T follicular helper cell (primary cell): ENCODE measurements around the gene CDKL1.

ENCODE experiments used
- DNase-seq: peaks from one replicate; pipeline ENCODE4 v3.0.0-alpha.2; 2020; ENCODE audit warnings: low read depth
- total RNA-seq, 2 experiments: gene quantifications; one replicate each; lab custom pipeline; 2026; lab: John Stamatoyannopoulos, UW

CDKL1 gene
- 5.5 to 9.4 reads per million in 2 experiments for total RNA-seq

DNA sequence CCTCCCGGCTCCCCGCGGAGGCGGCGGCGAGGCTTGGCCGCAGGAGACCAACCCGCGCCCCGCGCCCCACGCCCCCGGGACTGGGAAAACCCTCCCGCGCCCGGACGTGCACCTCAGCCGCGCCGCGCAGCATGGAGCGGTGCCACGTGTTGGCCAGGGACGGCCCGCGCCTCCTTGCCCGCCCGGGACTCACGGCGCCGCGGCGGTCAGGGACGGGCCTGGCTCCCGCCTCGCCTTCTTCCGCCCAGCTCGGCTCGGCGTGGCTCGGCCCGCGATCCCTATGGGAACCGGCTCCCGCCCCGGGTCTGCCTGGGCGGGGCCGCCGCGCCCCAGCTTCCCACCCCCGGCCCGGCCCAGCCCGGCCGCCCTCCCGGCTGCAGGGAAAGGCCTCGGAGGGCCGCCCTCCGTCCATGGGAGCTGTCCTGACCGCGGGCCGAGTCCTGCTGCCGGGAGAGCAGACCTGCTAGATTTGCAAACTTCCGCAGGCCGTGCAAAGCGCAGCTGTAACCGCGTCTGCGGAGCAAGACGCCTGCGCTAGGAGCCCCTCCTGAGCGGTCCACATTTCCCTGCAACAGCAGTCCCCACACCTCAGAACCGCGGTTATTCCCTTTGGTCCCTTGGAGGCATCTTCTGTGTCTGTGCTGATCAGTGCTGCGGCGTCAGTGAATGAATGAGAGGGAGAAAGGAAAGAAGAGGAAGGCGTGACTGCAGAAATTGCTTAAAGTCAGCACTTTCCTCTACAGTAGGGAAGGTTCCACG is at the start of gene CDKL1:
Gene CDKL1 (minus strand): TSS at position 251 of the 759 bp plus-strand sequence. CDS start 1,013 bp downstream, outside the sequence.
- DNase-seq: no peak

DNA sequence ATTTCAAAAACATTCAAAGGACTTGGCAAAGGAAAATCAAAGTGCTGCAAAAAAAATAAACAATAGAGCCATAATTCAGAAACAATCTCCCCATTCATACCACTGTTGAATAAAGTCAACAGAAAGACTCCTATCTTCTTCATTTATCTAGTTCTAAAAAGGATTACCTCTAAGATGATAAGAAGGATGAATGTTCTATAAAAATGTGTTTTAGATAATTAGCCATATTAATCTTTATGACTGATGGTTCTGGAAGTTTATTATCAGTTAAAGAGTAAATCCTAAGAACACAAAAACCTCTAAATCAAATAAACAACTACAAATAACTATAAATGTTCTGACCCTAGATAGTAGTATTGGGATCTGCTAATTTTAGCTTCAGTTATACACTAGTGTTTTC is 37.8 kb upstream of the CDKL1 start:
- DNase-seq: no peak

GRCh38 chr14:50432131-50432530 is 35.5 kb upstream of the CDKL1 start:
- no peak for DNase-seq

GRCh38 chr14:50425816-50426215 is 29.1 kb upstream of the CDKL1 start:
- DNase-seq: no peak

DNA sequence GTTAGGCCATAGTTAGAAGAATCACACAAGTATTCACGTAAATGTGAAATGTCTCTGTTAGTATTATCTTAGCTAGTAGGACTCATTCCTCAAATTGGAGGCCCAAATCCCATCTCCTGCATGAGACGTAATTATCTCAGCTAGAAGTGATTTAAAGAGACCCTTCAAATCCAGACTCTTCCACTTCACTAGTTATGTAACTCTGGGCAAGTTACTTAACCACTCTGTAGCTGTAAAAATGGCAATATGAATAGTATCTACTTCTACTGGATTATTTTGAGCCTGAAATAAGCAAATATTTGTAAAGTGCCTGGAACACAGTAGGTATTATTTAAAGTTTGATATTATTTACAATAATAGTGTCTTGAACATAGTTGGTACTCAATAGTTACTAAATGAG is 28.4 kb upstream of the CDKL1 start:
- DNase-seq: no peak

GRCh38 chr14:50423529-50423928 is 26.8 kb upstream of the CDKL1 start:
- no peak for DNase-seq

- no peak for DNase-seq
Measured at GRCh38 chr14:50421499-50421898, 24.8 kb upstream of the CDKL1 start.

GRCh38 chr14:50417853-50418252 is 21.2 kb upstream of the CDKL1 start:
- DNase-seq: no peak

DNA sequence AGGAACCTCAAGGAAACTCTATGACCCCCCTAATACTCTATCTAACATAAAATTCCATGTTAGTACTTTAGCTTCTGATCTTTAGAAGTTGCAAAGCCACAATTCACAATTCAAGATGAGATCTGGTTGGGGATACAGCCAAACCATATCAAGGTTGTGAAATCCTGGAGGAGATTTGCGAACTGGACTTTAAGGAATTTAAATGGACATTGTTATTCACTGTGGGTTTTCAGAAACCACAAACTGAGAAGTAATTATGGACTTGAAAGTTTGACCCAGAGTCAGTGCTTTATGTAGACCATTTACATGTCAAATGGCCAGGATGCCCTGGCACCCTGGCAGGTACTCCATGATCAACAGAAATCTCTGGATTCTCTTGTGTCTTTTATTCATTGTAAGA is 14.2 kb upstream of the CDKL1 start:
- DNase-seq: no peak

DNA sequence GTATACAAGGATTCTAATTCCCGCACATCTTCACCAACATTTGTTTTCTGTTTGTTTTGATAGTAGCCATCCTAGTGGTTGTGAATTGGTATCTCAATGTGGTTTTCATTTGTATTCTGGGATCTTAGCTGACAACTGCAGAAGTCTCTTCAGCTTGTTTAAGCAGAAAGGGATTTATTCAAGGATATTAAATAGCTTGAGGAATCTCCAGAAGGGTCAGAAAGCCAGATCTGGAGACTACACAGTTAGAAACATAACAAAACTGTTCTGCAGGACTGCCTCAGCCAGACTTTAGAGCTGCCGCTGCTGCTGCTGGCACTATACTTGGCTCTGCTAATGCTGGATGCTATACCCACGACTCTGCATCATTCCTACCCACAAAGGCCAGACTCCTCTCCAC is 13.4 kb upstream of the CDKL1 start:
- no peak for DNase-seq

DNA sequence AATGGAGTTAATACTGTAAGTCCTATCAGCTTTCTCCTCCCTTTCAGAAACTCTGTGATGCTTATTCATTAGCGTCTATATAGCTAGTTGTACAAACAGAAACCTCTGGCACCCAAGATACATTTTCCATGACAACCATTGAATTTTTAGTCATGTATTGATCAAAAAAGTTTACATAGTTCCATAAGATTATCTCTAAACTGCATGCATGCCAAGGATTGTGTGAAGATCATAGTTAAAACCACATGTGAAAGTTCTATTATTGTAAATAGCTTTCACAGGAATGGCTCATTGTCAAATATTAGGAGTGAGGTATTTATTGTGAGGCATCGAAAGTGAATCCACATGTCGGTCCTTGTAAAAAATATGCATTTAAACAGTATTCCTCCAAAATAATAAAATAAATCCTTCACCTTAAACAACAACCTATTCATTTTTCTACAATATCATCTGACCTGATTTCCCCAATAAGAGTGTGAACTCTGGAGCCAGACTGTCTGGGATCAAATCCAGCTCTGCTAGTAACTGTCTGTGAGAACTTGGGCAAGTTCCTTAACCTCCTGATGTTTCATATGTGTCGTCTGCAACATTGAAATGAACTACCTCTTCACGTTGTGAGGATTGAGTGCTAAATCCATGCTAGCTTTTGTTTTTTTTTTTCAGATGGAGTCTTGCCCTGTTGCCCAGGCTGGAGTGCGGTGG is 10.6 kb upstream of the CDKL1 start:
- DNase-seq: no peak

DNA sequence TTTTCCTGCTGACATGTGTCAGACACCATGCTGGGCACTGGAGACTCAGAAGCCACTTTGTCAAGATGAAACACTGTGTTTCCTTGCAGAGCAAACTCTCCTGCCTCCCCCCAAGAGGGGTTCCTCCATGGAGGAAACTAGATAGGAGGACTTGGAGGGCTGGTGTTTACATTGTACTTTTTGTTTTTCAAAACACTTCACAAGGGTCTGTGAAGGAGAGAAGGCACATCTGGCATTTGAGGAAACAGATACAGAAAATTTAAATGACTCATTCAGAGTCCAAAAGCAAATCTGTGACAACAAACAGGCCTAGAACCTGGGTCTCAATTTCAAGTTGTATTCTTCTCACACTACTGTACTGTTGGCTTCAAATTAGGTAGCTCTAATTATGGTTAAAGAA is 6.7 kb upstream of the CDKL1 start:
- no peak for DNase-seq

- DNase-seq: no peak
Measured at GRCh38 chr14:50402965-50403364, 6.3 kb upstream of the CDKL1 start.

DNA sequence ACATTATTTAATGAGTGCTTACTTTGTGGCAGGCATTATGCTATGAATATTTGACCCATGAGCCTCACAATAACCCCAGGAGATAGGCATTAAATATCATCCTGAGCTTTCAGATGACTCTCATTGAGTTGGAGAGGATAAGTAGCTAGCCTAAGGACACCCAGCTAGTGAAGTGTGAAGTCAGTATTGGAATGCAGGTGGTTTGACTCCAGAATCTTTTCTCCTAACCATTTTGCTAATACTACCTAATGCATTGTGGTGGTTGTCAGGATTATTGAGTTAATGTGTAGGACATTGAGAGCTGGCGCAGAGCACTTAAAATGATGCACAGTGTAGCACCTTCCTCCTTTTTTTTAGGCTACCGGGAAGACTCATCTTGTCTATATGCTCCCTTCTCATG is 3.8 kb upstream of the CDKL1 start:
- DNase-seq: no peak

GRCh38 chr14:50399251-50400032 is 2.8 kb upstream of the CDKL1 start:
- no peak for DNase-seq

DNA sequence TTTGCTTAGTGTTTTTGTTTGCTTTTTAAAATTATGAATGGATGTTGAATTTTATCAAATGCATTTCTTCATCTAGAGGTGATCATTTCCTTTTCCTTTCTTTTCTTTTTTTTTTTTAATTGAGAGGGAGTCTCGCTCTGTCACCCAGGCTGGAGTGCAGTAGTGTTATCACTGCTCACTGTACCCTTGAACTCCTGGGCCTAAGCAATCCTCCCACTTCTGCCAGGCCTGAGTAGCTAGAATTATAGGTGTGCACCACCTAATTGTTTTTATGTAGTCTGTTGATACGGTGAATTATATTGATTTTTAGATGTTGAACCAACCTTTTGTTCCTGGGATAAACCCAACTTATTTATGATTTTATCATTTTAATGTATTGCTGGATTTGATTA is 1.5 kb upstream of the CDKL1 start:
- DNase-seq: no peak

GRCh38 chr14:50397390-50398188 is 908 bp upstream of the CDKL1 start:
- DNase-seq: no peak

DNA sequence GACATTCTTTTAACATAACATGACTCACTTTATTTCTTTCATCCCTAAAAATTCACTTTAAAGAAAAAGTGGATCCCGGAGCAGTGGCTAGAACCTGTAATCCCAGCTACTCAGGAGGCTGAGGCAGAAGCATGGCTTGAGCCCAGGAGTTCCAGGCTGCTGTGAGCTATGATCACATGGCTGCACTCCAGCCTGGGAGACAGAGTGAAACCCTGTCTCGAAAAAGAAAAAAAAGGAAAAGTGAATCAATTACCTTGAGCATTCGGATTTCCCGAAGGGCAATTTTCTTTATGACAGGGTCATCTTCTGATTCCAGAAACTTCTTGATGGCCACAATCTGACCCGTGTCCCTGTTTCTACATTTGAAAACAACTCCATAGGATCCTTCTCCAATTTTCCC is 1.2 kb downstream of the CDKL1 start:
- DNase-seq: no peak

DNA sequence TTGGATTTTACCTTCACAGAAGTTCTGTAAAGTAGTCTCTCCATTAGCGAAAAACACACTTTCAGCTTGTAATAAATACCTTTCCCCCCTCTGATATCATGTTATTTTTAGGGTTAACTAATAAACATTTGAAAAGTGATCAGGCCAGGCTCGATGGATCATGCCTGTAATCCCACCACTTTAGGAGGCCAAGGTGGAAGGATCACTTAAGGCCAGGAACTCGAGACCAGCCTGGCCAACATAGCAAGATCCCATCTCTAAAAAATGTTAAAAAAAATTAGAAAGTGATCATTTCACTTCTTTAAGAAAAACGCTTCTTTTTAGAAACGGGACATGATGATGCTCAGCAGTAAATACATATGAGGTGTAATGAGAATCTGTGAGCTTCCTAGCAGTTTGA is 2.0 kb downstream of the CDKL1 start:
- DNase-seq: no peak

- no peak for DNase-seq
Measured at GRCh38 chr14:50389668-50390441, 6.8 kb downstream of the CDKL1 start.

GRCh38 chr14:50388256-50388931 is 8.3 kb downstream of the CDKL1 start:
- DNase-seq: no peak
